Chondrocyte (in vitro differentiated cells): ENCODE data around the gene IL20RA. TPM values are rescaled to one million over a fixed set of nuclear protein-coding genes. Genes with fewer than 3 reads are reported as not detected.

Source experiments
- DNase-seq: peaks from one replicate; pipeline ENCODE4 v3.0.0; 2021; ENCODE audit warnings: mixed read lengths, low spot score
- H3K27ac Mint-ChIP-seq: one replicate; pipeline ENCODE4 v1.8.0; 2021; ENCODE audit warnings: mild to moderate bottlenecking, moderate library complexity, mixed read lengths; ENCODE audit not compliant: unreplicated experiment
- H3K27me3 Mint-ChIP-seq: 2 replicates; pipeline ENCODE4 v1.8.0; 2021; ENCODE audit warnings: low read depth, mixed read lengths
- H3K36me3 Mint-ChIP-seq: 2 replicates; pipeline ENCODE4 v1.8.0; 2021; ENCODE audit warnings: low read depth, mixed read lengths
- H3K4me1 Mint-ChIP-seq: 2 replicates; pipeline ENCODE4 v1.8.0; 2021; ENCODE audit warnings: low read depth, mild to moderate bottlenecking, mixed read lengths
- H3K4me3 Mint-ChIP-seq: one replicate; pipeline ENCODE4 v1.8.0; 2021; ENCODE audit warnings: mild to moderate bottlenecking, moderate library complexity, mixed read lengths; ENCODE audit not compliant: unreplicated experiment
- H3K9me3 Mint-ChIP-seq: 2 replicates; pipeline ENCODE4 v1.8.0; 2021; ENCODE audit warnings: low read depth, mixed read lengths
- CTCF ChIP-seq: fragments of 200-600 bp; sonication (generic); IDR thresholded peaks from 2 replicates; pipeline ENCODE4 v1.5.0; 2021; ENCODE audit warnings: antibody characterized with exemption, mild to moderate bottlenecking, moderate library complexity
- total RNA-seq: library from RNA; stranded (reverse); gene quantifications from 3 replicates; pipeline ENCODE4 v1.2.1, GENCODE V29; 2021

The IL20RA gene
- total RNA-seq, 1 donor from 2014 or later = 0.22 TPM

- no peak overlapping the region for H3K27ac Mint-ChIP-seq
- H3K36me3 Mint-ChIP-seq = no peaks in the 10 kb centered on the region
- no peak for TF ChIP-seq CTCF
- H3K4me1 Mint-ChIP-seq = peaks cover 5% of the 10 kb centered on the region
- no peaks in the 10 kb centered on the region for H3K9me3 Mint-ChIP-seq
- H3K27me3 Mint-ChIP-seq = peaks cover 6% of the 10 kb centered on the region
- H3K4me3 Mint-ChIP-seq = no peak overlapping the region
- DNase-seq = no peak
These were observed 89.6 kb downstream of the IL20RA start for GRCh38 chr6:136955123-136955522.

- DNase-seq = no peak
- H3K27me3 Mint-ChIP-seq = peaks cover 2% of the 10 kb centered on the region
- no peak overlapping the region for H3K4me3 Mint-ChIP-seq
- H3K9me3 Mint-ChIP-seq = peaks cover 7% of the 10 kb centered on the region
- TF ChIP-seq CTCF = no peak
- no peak overlapping the region for H3K27ac Mint-ChIP-seq
- H3K4me1 Mint-ChIP-seq = peaks cover 5% of the 10 kb centered on the region
- peaks cover 2% of the 10 kb centered on the region for H3K36me3 Mint-ChIP-seq
These were observed 92.0 kb downstream of the IL20RA start for GRCh38 chr6:136952714-136953260.

GRCh38 chr6:136950436-136951126, 94.2 kb downstream of the IL20RA start:
- no peak overlapping the region for H3K4me3 Mint-ChIP-seq

More at GRCh38 chr6:136950436-136951126, 94.2 kb downstream of the IL20RA start:
- Mint-ChIP-seq H3K27ac (no peak overlapping the region), H3K36me3 (peaks cover 2% of the 10 kb centered on the region), H3K9me3 (peaks cover 7% of the 10 kb centered on the region), H3K4me1 (no peaks in the 10 kb centered on the region), H3K27me3 (peaks cover 8% of the 10 kb centered on the region)
- no peak for DNase-seq
- TF ChIP-seq CTCF = no peak

Other genes with a start within 250 kb of the IL20RA start
- 6.2 to 7.0 TPM (median 6.8 TPM) in 3 replicates for gene PEX7, start 222.4 kb downstream of the IL20RA start, total RNA-seq
- not detected in 3 replicates for gene SLC35D3, start 122.7 kb downstream of the IL20RA start, total RNA-seq
- not detected in 3 replicates for gene IL22RA2, start 128.7 kb upstream of the IL20RA start, total RNA-seq
- gene IFNGR1, start 174.4 kb upstream of the IL20RA start, total RNA-seq = 29.1 to 52.7 TPM (median 51.8 TPM) in 3 replicates